Progenitor cell of endocrine pancreas (in vitro differentiated cells): ENCODE measurements around the gene CASP3. TPM values are rescaled to one million over a fixed set of nuclear protein-coding genes. Genes with fewer than 3 reads are reported as not detected.

Experiments used
- DNase-seq: peaks from one replicate; pipeline ENCODE4 v3.0.0; 2021; ENCODE audit warnings: low spot score; ENCODE audit not compliant: unreplicated experiment
- H3K27ac Mint-ChIP-seq: 2 replicates; pipeline ENCODE4 v1.8.0; 2021; ENCODE audit warnings: mild to moderate bottlenecking, moderate library complexity, mixed read lengths
- H3K27me3 Mint-ChIP-seq: 2 replicates; pipeline ENCODE4 v1.8.0; 2021; ENCODE audit warnings: mixed read lengths
- H3K36me3 Mint-ChIP-seq: 2 replicates; pipeline ENCODE4 v1.8.0; 2022; ENCODE audit warnings: mixed read lengths; ENCODE audit not compliant: insufficient read depth
- H3K4me1 Mint-ChIP-seq: 2 replicates; pipeline ENCODE4 v1.8.0; 2021; ENCODE audit warnings: low read depth, mixed read lengths
- H3K4me3 Mint-ChIP-seq: 2 replicates; pipeline ENCODE4 v1.8.0; 2021; ENCODE audit warnings: low read depth, mild to moderate bottlenecking, moderate library complexity, mixed read lengths
- H3K9me3 Mint-ChIP-seq: 2 replicates; pipeline ENCODE4 v1.8.0; 2021; ENCODE audit warnings: low read depth, mixed read lengths
- CTCF ChIP-seq: fragments of 200-600 bp; sonication (generic); IDR thresholded peaks from one replicate; pipeline ENCODE4 v1.5.0; 2021; ENCODE audit warnings: antibody characterized with exemption, mild to moderate bottlenecking; ENCODE audit not compliant: unreplicated experiment
- total RNA-seq: library from RNA; stranded (reverse); gene quantifications from 2 replicates; pipeline ENCODE4 v1.2.1, GENCODE V29; 2021

CASP3 gene
- total RNA-seq, 1 donor from 2014 or later: 29.6 TPM

- Mint-ChIP-seq H3K27me3 (no peaks in the 10 kb centered on the region), H3K36me3 (peaks cover 12% of the 10 kb centered on the region), H3K9me3 (no peaks in the 10 kb centered on the region), H3K4me3 (no peak overlapping the region), H3K4me1 (no peaks in the 10 kb centered on the region), H3K27ac (no peak overlapping the region)
- no peak for DNase-seq
- no peak for TF ChIP-seq CTCF
These were observed 40.4 kb upstream of the CASP3 start for GRCh38 chr4:184689681-184690080.

GRCh38 chr4:184688447-184688846, 39.2 kb upstream of the CASP3 start:
- H3K36me3 Mint-ChIP-seq: peaks cover 10% of the 10 kb centered on the region
- no peak for DNase-seq
- no peaks in the 10 kb centered on the region for H3K9me3 Mint-ChIP-seq
- H3K27ac Mint-ChIP-seq: no peak overlapping the region
- H3K4me3 Mint-ChIP-seq: no peak overlapping the region
- no peaks in the 10 kb centered on the region for H3K4me1 Mint-ChIP-seq
- no peaks in the 10 kb centered on the region for H3K27me3 Mint-ChIP-seq
- no peak for TF ChIP-seq CTCF

- Mint-ChIP-seq H3K27ac (no peak overlapping the region), H3K9me3 (no peaks in the 10 kb centered on the region), H3K4me1 (no peaks in the 10 kb centered on the region), H3K27me3 (no peaks in the 10 kb centered on the region), H3K36me3 (peaks cover 10% of the 10 kb centered on the region), H3K4me3 (no peak overlapping the region)
- DNase-seq: no peak
- TF ChIP-seq CTCF: no peak
These were observed 38.8 kb upstream of the CASP3 start for GRCh38 chr4:184688005-184688404.

- Mint-ChIP-seq H3K27ac (no peak overlapping the region), H3K4me3 (no peak overlapping the region), H3K27me3 (no peaks in the 10 kb centered on the region), H3K4me1 (no peaks in the 10 kb centered on the region), H3K9me3 (no peaks in the 10 kb centered on the region), H3K36me3 (peaks cover 5% of the 10 kb centered on the region)
- TF ChIP-seq CTCF: no peak
- DNase-seq: no peak
These were observed 35.4 kb upstream of the CASP3 start for GRCh38 chr4:184684491-184685189.

- H3K27me3 Mint-ChIP-seq: no peaks in the 10 kb centered on the region
- H3K27ac Mint-ChIP-seq: no peak overlapping the region
- no peaks in the 10 kb centered on the region for H3K4me1 Mint-ChIP-seq
- peaks cover 8% of the 10 kb centered on the region for H3K36me3 Mint-ChIP-seq
- peaks cover 3% of the 10 kb centered on the region for H3K9me3 Mint-ChIP-seq
- H3K4me3 Mint-ChIP-seq: no peak overlapping the region
- no peak for DNase-seq
- TF ChIP-seq CTCF: no peak
These were observed 32.7 kb upstream of the CASP3 start for GRCh38 chr4:184681916-184682315.
